HG03442 (cell line): ENCODE data around the gene SOD3.

Experiments
- ATAC-seq: cut with Tn5 transposase; IDR thresholded peaks from one replicate; pipeline ENCODE4 v1.9.1; 2021; ENCODE audit warnings: mild to moderate bottlenecking, moderate library complexity; ENCODE audit not compliant: unreplicated experiment

Gene SOD3

GRCh38 chr4:24775032-24775605 lies 20.3 kb upstream of the SOD3 start:
- no peak for ATAC-seq

GRCh38 chr4:24775750-24776149 lies 19.6 kb upstream of the SOD3 start:
- ATAC-seq, result no peak

GRCh38 chr4:24777536-24778463 lies 17.6 kb upstream of the SOD3 start:
- ATAC-seq, result no peak

- ATAC-seq, result no peak
These were observed 16.7 kb upstream of the SOD3 start for GRCh38 chr4:24778464-24779225.

- no peak for ATAC-seq
These were observed 14.4 kb upstream of the SOD3 start for GRCh38 chr4:24780936-24781495.

- no peak for ATAC-seq
These were observed 13.2 kb upstream of the SOD3 start for GRCh38 chr4:24781999-24782745.

GRCh38 chr4:24783506-24783905 lies 11.9 kb upstream of the SOD3 start:
- no peak for ATAC-seq

GRCh38 chr4:24791043-24791442 lies 4.3 kb upstream of the SOD3 start:
- no peak for ATAC-seq

- ATAC-seq, result no peak
These were observed 2.8 kb upstream of the SOD3 start for GRCh38 chr4:24792552-24792951.

- ATAC-seq, result no peak
These were observed 2.0 kb upstream of the SOD3 start for GRCh38 chr4:24793219-24794005.

GRCh38 chr4:24794051-24794450 lies 1.3 kb upstream of the SOD3 start:
- ATAC-seq, result no peak

GRCh38 chr4:24794480-24794879 lies 893 bp upstream of the SOD3 start:
- ATAC-seq, result no peak

- ATAC-seq, result no peak
These were observed 451 bp downstream of the SOD3 start for GRCh38 chr4:24795666-24796381.

- ATAC-seq, result no peak
These were observed 1.2 kb downstream of the SOD3 start for GRCh38 chr4:24796620-24797019.

- ATAC-seq, result no peak
These were observed 2.8 kb downstream of the SOD3 start for GRCh38 chr4:24798036-24798610.

GRCh38 chr4:24799196-24799543 lies 3.8 kb downstream of the SOD3 start:
- no peak for ATAC-seq

GRCh38 chr4:24799544-24800324 lies 4.4 kb downstream of the SOD3 start:
- no peak for ATAC-seq

GRCh38 chr4:24800325-24800895 lies 5.0 kb downstream of the SOD3 start:
- no peak for ATAC-seq
